Nephron (organoid): ENCODE measurements around the gene WDFY1.

Experiments used
- H3K27ac Mint-ChIP-seq, 3 experiments: 2 replicates each; pipeline ENCODE4 v1.8.0; 2020; ENCODE audit warnings: mixed read lengths in 3 of 3, mild to moderate bottlenecking in 2 of 3, moderate library complexity in 1 of 3
- H3K27me3 Mint-ChIP-seq: 2 replicates; pipeline ENCODE4 v1.8.0; 2021; ENCODE audit warnings: low read depth, mild to moderate bottlenecking, moderate library complexity, mixed read lengths
- H3K36me3 Mint-ChIP-seq: 2 replicates; pipeline ENCODE4 v1.8.0; 2020; ENCODE audit warnings: low read depth, mixed read lengths
- H3K4me1 Mint-ChIP-seq: 2 replicates; pipeline ENCODE4 v1.8.0; 2020; ENCODE audit warnings: mixed read lengths
- H3K4me3 Mint-ChIP-seq, 3 experiments: 2 replicates each; pipeline ENCODE4 v1.8.0; 2020; ENCODE audit warnings: mild to moderate bottlenecking in 3 of 3, mixed read lengths in 3 of 3, moderate library complexity in 2 of 3
- H3K9me3 Mint-ChIP-seq: 2 replicates; pipeline ENCODE4 v1.8.0; 2020; ENCODE audit warnings: mixed read lengths
- TF ChIP-seq, protein P1 (sequence below), 3 experiments: fragments of 200-600 bp; sonication (generic); IDR thresholded peaks; one replicate each; pipeline ENCODE4 v1.5.0; 2021; ENCODE audit warnings: antibody characterized with exemption in 3 of 3; ENCODE audit not compliant: unreplicated experiment in 3 of 3

Gene WDFY1

DNA sequence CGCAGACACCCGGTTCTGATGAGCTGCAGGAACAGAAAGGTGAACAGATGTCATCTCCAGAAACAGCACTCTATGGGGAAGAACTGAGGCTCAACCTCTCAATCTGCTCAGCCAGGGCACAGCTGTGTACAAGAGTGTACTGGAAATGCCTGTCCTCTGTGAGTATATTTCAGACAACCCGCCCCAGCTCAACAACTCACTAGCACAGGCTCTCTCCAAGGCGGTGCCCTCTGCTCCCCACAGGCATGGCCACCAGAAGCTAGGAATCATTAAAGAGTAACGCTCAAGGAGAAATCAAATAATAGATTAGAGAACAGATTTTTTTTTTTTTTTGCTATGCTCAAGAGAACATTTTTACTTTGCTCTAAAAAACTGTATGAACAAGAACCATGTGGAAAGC is 43.8 kb downstream of the WDFY1 start:
- Mint-ChIP-seq H3K4me3 (no peak overlapping the region), H3K36me3 (peaks cover 56% of the 10 kb centered on the region), H3K27me3 (no peaks in the 10 kb centered on the region), H3K9me3 (no peaks in the 10 kb centered on the region), H3K27ac (peak overlapping the region in 1 of 3 experiments; percentile 7), H3K4me1 (no peaks in the 10 kb centered on the region)
- TF ChIP-seq, protein P1, sequence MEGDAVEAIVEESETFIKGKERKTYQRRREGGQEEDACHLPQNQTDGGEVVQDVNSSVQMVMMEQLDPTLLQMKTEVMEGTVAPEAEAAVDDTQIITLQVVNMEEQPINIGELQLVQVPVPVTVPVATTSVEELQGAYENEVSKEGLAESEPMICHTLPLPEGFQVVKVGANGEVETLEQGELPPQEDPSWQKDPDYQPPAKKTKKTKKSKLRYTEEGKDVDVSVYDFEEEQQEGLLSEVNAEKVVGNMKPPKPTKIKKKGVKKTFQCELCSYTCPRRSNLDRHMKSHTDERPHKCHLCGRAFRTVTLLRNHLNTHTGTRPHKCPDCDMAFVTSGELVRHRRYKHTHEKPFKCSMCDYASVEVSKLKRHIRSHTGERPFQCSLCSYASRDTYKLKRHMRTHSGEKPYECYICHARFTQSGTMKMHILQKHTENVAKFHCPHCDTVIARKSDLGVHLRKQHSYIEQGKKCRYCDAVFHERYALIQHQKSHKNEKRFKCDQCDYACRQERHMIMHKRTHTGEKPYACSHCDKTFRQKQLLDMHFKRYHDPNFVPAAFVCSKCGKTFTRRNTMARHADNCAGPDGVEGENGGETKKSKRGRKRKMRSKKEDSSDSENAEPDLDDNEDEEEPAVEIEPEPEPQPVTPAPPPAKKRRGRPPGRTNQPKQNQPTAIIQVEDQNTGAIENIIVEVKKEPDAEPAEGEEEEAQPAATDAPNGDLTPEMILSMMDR (IDR thresholded peaks at IDR 0.05; ENCODE audit: unreplicated experiment in 3 of 3), result no peak

DNA sequence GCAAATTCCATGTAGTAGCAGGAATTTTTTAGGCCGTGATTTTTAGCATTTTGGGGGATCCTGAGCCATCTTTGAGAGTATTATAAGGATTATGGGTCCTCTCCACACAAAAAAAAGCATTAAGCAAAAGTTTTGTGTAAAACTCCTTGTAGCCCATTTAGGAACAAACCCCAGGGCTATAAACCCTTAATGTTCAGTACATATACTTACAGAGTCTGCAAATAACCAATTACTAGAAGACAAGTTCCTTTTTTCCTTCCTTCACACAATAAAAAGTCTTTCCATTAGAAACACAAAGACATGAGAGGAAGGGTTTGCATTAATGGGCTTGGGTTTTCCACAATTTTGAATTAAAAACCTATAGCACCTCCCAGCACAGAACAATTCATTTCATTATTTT is 44.6 kb downstream of the WDFY1 start:
- H3K4me1 Mint-ChIP-seq, result no peaks in the 10 kb centered on the region
- no peak overlapping the region for H3K27ac Mint-ChIP-seq
- TF ChIP-seq, protein P1 (IDR thresholded peaks at IDR 0.05; ENCODE audit: unreplicated experiment in 3 of 3), result no peak
- H3K27me3 Mint-ChIP-seq, result no peaks in the 10 kb centered on the region
- H3K4me3 Mint-ChIP-seq, result no peak overlapping the region
- H3K36me3 Mint-ChIP-seq, result peaks cover 56% of the 10 kb centered on the region
- H3K9me3 Mint-ChIP-seq, result no peaks in the 10 kb centered on the region

DNA sequence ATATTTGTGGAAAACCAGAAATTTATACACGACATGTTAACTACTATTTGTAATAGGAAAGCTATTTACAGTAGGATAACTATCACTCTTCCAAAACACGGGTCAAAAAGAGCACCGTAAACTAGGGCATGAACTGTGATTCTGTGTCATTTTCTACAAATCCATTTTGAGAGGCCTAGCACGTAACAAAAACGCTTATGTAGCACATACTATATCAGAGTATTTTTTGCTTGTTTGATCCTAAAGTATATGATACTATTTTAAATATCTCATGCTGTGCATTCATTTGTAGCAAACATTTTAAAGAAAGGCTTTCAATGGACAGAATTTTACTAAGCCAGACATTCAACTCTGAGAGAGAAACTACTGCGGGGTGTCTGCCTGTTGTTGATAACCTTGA is 45.1 kb downstream of the WDFY1 start:
- TF ChIP-seq, protein P1 (IDR thresholded peaks at IDR 0.05; ENCODE audit: unreplicated experiment in 3 of 3), result no peak
- peaks cover 56% of the 10 kb centered on the region for H3K36me3 Mint-ChIP-seq
- H3K4me3 Mint-ChIP-seq, result no peak overlapping the region
- no peaks in the 10 kb centered on the region for H3K27me3 Mint-ChIP-seq
- H3K27ac Mint-ChIP-seq, result no peak overlapping the region
- no peaks in the 10 kb centered on the region for H3K4me1 Mint-ChIP-seq
- H3K9me3 Mint-ChIP-seq, result no peaks in the 10 kb centered on the region

DNA sequence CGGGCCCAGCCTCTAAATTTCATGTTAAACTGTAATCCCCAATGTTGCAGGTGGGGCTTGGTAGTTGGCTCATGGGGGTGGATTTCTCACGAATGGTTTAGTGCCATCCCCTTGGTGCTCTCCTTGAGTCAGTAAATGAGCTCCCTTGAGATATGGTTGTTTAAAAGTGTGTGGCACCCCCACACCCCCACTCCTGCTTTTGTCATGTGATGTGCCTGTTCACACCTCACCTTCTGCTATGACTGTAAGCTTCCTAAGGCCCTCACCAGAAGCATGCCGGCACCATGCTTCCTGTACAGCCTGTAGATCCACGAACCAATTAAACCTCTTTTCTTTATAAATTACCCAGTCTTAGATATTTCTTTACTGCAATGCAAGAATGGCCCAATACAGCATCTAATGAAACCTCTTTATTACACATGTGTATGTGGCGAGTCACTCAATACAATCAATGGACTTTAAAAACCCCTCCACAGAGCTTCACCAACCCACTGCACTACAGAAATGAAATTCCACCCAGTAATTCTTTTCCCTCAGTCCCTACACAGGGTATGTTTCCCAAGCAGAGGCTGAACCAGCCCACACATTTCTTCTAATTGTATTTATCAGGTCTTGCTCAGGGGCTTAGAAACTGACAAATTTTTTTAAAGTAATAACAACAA is 47.3 kb downstream of the WDFY1 start:
- no peak overlapping the region for H3K27ac Mint-ChIP-seq

DNA sequence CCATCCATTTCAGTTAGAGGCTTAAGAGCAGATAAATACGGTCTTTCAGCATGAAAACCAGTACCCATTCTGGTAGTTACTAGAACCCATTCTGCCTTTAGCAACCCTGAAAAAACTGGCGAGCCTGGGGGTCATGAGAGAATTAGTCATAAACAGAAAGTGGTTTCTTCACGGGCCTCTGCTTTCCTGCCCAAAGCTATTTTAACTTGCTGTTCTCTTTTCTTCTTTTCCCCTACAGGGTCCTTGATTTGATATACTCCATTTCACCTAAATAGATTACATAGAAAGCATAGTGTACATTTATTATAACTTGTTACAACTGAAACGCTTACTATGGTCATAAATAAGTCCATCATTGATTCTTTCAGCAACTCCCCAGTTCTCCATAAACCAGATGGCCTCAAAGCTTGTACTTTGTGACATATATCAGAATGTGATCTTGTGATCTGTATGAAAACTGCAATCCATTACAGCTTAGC is 48.3 kb downstream of the WDFY1 start:
- Mint-ChIP-seq H3K27ac (no peak overlapping the region), H3K9me3 (no peaks in the 10 kb centered on the region), H3K36me3 (peaks cover 66% of the 10 kb centered on the region), H3K27me3 (no peaks in the 10 kb centered on the region), H3K4me3 (no peak overlapping the region), H3K4me1 (no peaks in the 10 kb centered on the region)
- TF ChIP-seq, protein P1 (IDR thresholded peaks at IDR 0.05; ENCODE audit: unreplicated experiment in 3 of 3), result no peak

More for the DNA sequence above, 47.3 kb downstream of the WDFY1 start:
- Mint-ChIP-seq H3K27me3 (no peaks in the 10 kb centered on the region), H3K9me3 (no peaks in the 10 kb centered on the region), H3K4me1 (no peaks in the 10 kb centered on the region), H3K4me3 (no peak overlapping the region), H3K36me3 (peaks cover 62% of the 10 kb centered on the region)
- TF ChIP-seq, protein P1 (IDR thresholded peaks at IDR 0.05; ENCODE audit: unreplicated experiment in 3 of 3), result no peak

DNA sequence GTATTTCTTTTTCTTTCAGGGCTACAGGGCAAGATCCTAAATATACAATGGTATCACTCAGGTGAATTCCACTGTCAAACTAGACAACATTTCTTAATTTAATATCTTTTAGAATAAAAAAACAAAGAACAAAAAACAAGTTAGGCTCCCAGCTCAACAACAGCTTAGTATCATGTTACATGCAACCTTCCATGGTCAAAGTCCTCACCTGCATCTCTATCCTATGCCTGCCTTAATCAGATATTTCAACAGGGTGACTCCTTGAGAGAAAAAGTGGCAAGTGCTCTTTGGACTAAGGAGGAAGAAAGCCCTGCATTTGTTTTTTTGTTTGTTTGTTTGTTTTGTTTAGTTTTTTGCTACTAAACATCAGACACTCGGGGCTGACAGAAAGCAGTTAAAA is 50.2 kb downstream of the WDFY1 start:
- Mint-ChIP-seq H3K36me3 (peaks cover 63% of the 10 kb centered on the region), H3K9me3 (no peaks in the 10 kb centered on the region), H3K27ac (peak overlapping the region in 1 of 3 experiments; percentile 12), H3K27me3 (no peaks in the 10 kb centered on the region), H3K4me1 (no peaks in the 10 kb centered on the region), H3K4me3 (no peak overlapping the region)
- TF ChIP-seq, protein P1 (IDR thresholded peaks at IDR 0.05; ENCODE audit: unreplicated experiment in 3 of 3), result no peak
